GM12878 (cell line): Measurements from ENCODE around the gene HECTD4. TPM values are rescaled to one million over a fixed set of nuclear protein-coding genes. Genes with fewer than 3 reads are reported as not detected.

ENCODE experiments used
- ATAC-seq: fragments of 200-7000 bp; cut with Tn5 transposase; 3 replicates; pipeline ENCODE4 v1.9.1; 2020; ENCODE audit warnings: mild to moderate bottlenecking, moderate library complexity
- BruUV-seq: library from RNA; stranded (reverse); fragments of 400-500 nt; replicated peaks from 2 replicates; lab custom pipeline; 2021; lab: Mats Ljungman, UMichigan
- CTCF ChIA-PET: fragments of 300-600 bp; sonication (Branson Sonifier 250); formaldehyde crosslinking; extraction: SDS; loops from one replicate; lab custom pipeline; 2021; ENCODE audit warnings: inconsistent platforms; lab: Yijun Ruan, JAX
- POLR2A ChIA-PET: fragments of 350-600 bp; formaldehyde crosslinking; extraction: SDS; loops from one replicate; lab custom pipeline; 2021; ENCODE audit warnings: inconsistent platforms; lab: Charles Lee
- RAD21 ChIA-PET: fragments of 300-600 bp; sonication (Branson Sonifier 250); formaldehyde crosslinking; loops from one replicate; lab custom pipeline; 2023; ENCODE audit warnings: antibody characterized with exemption; ENCODE audit not compliant: unreplicated experiment; lab: Charles Lee
- SMC1A ChIA-PET: fragments of 300-600 bp; sonication (Branson Sonifier 250); formaldehyde crosslinking; loops from one replicate; lab custom pipeline; 2023; ENCODE audit not compliant: unreplicated experiment, uncharacterized antibody; lab: Charles Lee
- DNase-seq: peaks from one replicate; pipeline ENCODE4 v3.0.0-alpha.2; 2011; ENCODE audit warnings: low read depth, low spot score
- FAIRE-seq: peaks from 3 replicates; lab custom pipeline; 2011; peaks lifted over from hg19 to GRCh38; lab: Jason Lieb, UNC
- H2AFZ ChIP-seq: 2 replicates; pipeline ENCODE4 v1.6.0; 2011; ENCODE audit warnings: low read depth, low read length, control low read depth; ENCODE audit not compliant: control insufficient read depth
- H3K27ac ChIP-seq: 2 replicates; pipeline ENCODE4 v1.5.1; 2011; ENCODE audit warnings: control low read depth; ENCODE audit not compliant: control insufficient read depth, insufficient read depth
- H3K27me3 ChIP-seq, 2 experiments: replicated peaks in 1 of 2; 2 replicates each; pipeline versions ENCODE4 v1.6.0 to v1.6.1; 2011; ENCODE audit warnings: low read length in 1 of 2; ENCODE audit not compliant: control insufficient read depth in 2 of 2, insufficient read depth in 2 of 2
- H3K36me3 ChIP-seq, 2 experiments: 2 replicates each; pipeline ENCODE4 v1.5.1; 2011; ENCODE audit warnings: low read length in 1 of 2; ENCODE audit not compliant: control insufficient read depth in 2 of 2, insufficient read depth in 2 of 2
- H3K4me1 ChIP-seq: 2 replicates; pipeline ENCODE4 v1.6.1; 2011; ENCODE audit warnings: mild to moderate bottlenecking, low read length, moderate library complexity, mixed read lengths; ENCODE audit not compliant: control insufficient read depth, insufficient read depth
- H3K4me2 ChIP-seq: 2 replicates; pipeline ENCODE4 v1.6.0; 2011; ENCODE audit warnings: control low read depth; ENCODE audit not compliant: control insufficient read depth, insufficient read depth
- H3K4me3 ChIP-seq: fragments of 200-600 bp; sonication (generic); 2 replicates; pipeline ENCODE4 v1.5.1; 2016
- H3K79me2 ChIP-seq: 2 replicates; pipeline ENCODE4 v1.6.0; 2011; ENCODE audit warnings: low read length; ENCODE audit not compliant: control insufficient read depth, insufficient read depth
- H3K9ac ChIP-seq: 2 replicates; pipeline ENCODE4 v1.8.0; 2011; ENCODE audit warnings: low read length, control low read depth, mixed read lengths; ENCODE audit not compliant: control insufficient read depth, insufficient read depth
- H3K9me3 ChIP-seq: replicated peaks from 3 replicates; pipeline ENCODE4 v1.5.1; 2011; ENCODE audit warnings: mild to moderate bottlenecking, low read length; ENCODE audit not compliant: control insufficient read depth, insufficient read depth
- H4K20me1 ChIP-seq: 2 replicates; pipeline ENCODE4 v1.6.0; 2011; ENCODE audit not compliant: control insufficient read depth, insufficient read depth
- IKZF2 ChIP-seq, 2 experiments: fragments of 450-650 bp; IDR thresholded peaks; 2 replicates each; pipeline ENCODE4 v1.6.1; 2017; ENCODE audit warnings: mild to moderate bottlenecking in 2 of 2, moderate library complexity in 2 of 2
- KDM1A ChIP-seq: fragments of 200-600 bp; sonication (generic); IDR thresholded peaks from 2 replicates; pipeline ENCODE4 v1.6.1; 2016; ENCODE audit warnings: borderline replicate concordance
- NFYA ChIP-seq: IDR thresholded peaks from 2 replicates; pipeline ENCODE4 v1.6.1; 2011; ENCODE audit warnings: low read depth, mild to moderate bottlenecking, low read length, improper control_type of control experiment, borderline replicate concordance
- PBX3 ChIP-seq: IDR thresholded peaks from 2 replicates; pipeline ENCODE4 v1.6.1; 2011; ENCODE audit warnings: mild to moderate bottlenecking, low read depth, low read length, moderate library complexity; ENCODE audit not compliant: insufficient replicate concordance
- SMARCA5 ChIP-seq: fragments of 450-650 bp; IDR thresholded peaks from 2 replicates; pipeline ENCODE4 v1.6.1; 2017; ENCODE audit warnings: mild to moderate bottlenecking
- STAT3 ChIP-seq: IDR thresholded peaks from 2 replicates; pipeline ENCODE4 v1.6.1; 2011; ENCODE audit warnings: low read depth, low read length, improper control_type of control experiment
- ZNF207 ChIP-seq: fragments of 450-650 bp; IDR thresholded peaks from 2 replicates; pipeline ENCODE4 v1.6.1; 2014; ENCODE audit warnings: antibody characterized with exemption, mild to moderate bottlenecking, borderline replicate concordance
- WGBS: methylation state at CpG from one replicate; pipeline ENCODE4 v1.1.6; 2016; ENCODE audit warnings: low lambda C conversion rate; ENCODE audit not compliant: insufficient replicate concordance, insufficient coverage; ENCODE audit errors: missing lambda C conversion rate; 5-methylcytosine and 5-hydroxymethylcytosine counted together
- in situ Hi-C: fragments of 300-500 bp; cut with MboI; formaldehyde crosslinking; loops from 9 replicates; pipeline ENCODE4 v1.14.3; 2018; ENCODE audit warnings: mixed read lengths
- intact Hi-C: fragments of 100-400 bp; cut with micrococcal nuclease; formaldehyde crosslinking; loops from one replicate; pipeline ENCODE4 v1.14.2; 2022; ENCODE audit not compliant: unreplicated experiment
- polyA plus RNA-seq, 11 experiments: library from polyadenylated mRNA; depleted of rRNA in 4 of 11; unstranded in 6 of 11; stranded (reverse) in 5 of 11; fragments of >200 nt; fragmentation: Nextera tagmentation in 4 of 11; fragmentation: Illumina TruSeq in 1 of 11; extraction: Ambion mirVana in 4 of 11; extraction: Trizol in 1 of 11; gene quantifications; 1 replicate in 1 of 11; 2 replicates in 10 of 11; pipeline versions ENCODE4 v1.2.1 to v1.2.3, GENCODE V29; 2011 to 2016; ENCODE audit warnings: inconsistent platforms in 2 of 11, missing spikeins in 2 of 11, low read depth in 1 of 11
- total RNA-seq, 4 experiments: library from RNA; depleted of rRNA in 3 of 4; stranded (reverse); fragments of >200 nt in 3 of 4; fragmentation: Illumina TruSeq in 1 of 4; extraction: Trizol in 1 of 4; gene quantifications; 2 replicates each; pipeline versions ENCODE4 v1.2.1 to v1.2.3, GENCODE V29; 2013 to 2021
- TF ChIP-seq, protein P1 (sequence below): fragments of 450-650 bp; IDR thresholded peaks from 2 replicates; pipeline ENCODE4 v1.6.1; 2018; ENCODE audit warnings: borderline replicate concordance, mild to moderate bottlenecking; ENCODE audit not compliant: partially characterized antibody

HECTD4 gene
- total and polyA plus RNA-seq, 10 of the 15 experiments (the other 5 are each of a cell fraction or from before 2014, with no cell fraction given): 5.8 to 43.9 (median 17.9) TPM

GRCh38 chr12:112256780-112257179 lies 125.5 kb downstream of the HECTD4 start:
- ChIA-PET POLR2A (no interaction called here), SMC1A (interaction anchor here (0.6 to 0.8 kb wide), 3 partner anchors 39 to 323 kb away, joined by 3 to 5 read pairs (median 3); no protein-coding TSS in a partner anchor), RAD21 (no interaction called here), CTCF (interaction anchor here (0.8 kb wide), 1 partner anchor 131 kb away, joined by 4 read pairs; no protein-coding TSS in a partner anchor)
- Histone ChIP-seq H3K27ac (no peak overlapping the region), H3K27me3 (no peaks in the 10 kb centered on the region), H3K4me2 (no peak overlapping the region), H3K4me3 (no peak overlapping the region), H2AFZ (no peak overlapping the region), H3K4me1 (no peaks in the 10 kb centered on the region), H3K36me3 (peaks cover 3 to 31% of the 10 kb centered on the region in 2 experiments), H3K9ac (no peak overlapping the region), H3K79me2 (no peaks in the 10 kb centered on the region), H3K9me3 (no peaks in the 10 kb centered on the region), H4K20me1 (no peaks in the 10 kb centered on the region)
- intact Hi-C loops: no loop called here
- DNase-seq (no peak), ATAC-seq (no peak), FAIRE-seq (no peak)
- WGBS: 99% methylated on average over 3 of the region's 3 CpGs
- in situ Hi-C loops: no loop called here
- BruUV-seq: no TSS peak
- TF ChIP-seq ZNF207 (no peak), NFYA (no peak), KDM1A (no peak), PBX3 (no peak), STAT3 (no peak), SMARCA5 (no peak), IKZF2 (IDR thresholded peaks at IDR 0.05) (no peak)
- TF ChIP-seq, protein P1, sequence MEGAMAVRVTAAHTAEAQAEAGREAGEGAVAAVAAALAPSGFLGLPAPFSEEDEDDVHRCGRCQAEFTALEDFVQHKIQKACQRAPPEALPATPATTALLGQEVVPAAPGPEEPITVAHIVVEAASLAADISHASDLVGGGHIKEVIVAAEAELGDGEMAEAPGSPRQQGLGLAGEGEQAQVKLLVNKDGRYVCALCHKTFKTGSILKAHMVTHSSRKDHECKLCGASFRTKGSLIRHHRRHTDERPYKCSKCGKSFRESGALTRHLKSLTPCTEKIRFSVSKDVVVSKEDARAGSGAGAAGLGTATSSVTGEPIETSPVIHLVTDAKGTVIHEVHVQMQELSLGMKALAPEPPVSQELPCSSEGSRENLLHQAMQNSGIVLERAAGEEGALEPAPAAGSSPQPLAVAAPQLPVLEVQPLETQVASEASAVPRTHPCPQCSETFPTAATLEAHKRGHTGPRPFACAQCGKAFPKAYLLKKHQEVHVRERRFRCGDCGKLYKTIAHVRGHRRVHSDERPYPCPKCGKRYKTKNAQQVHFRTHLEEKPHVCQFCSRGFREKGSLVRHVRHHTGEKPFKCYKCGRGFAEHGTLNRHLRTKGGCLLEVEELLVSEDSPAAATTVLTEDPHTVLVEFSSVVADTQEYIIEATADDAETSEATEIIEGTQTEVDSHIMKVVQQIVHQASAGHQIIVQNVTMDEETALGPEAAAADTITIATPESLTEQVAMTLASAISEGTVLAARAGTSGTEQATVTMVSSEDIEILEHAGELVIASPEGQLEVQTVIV: no peak
- TF ChIP-seq, all 136 proteins: peak for 0
